Liver (tissue), 9 donors: Measurements from ENCODE around the gene ANGEL2. TPM values are rescaled to one million over a fixed set of nuclear protein-coding genes. Genes with fewer than 3 reads are reported as not detected.

Source experiments
- DNase-seq: peaks from one replicate; pipeline ENCODE4 v3.0.0-alpha.2; 2017; ENCODE audit warnings: low spot score
- H3K27ac ChIP-seq, 2 donors: one replicate each; pipeline ENCODE4 v1.7.0; 2013; ENCODE audit warnings: inconsistent platforms in 2 of 2, low read length in 2 of 2, control low read depth in 1 of 2, low read depth in 1 of 2, mild to moderate bottlenecking in 1 of 2
- H3K27me3 ChIP-seq, 4 donors: one replicate each; pipeline versions ENCODE4 v1.6.1 to v1.7.0; 2013; ENCODE audit warnings: low read length in 3 of 4, inconsistent platforms in 1 of 4, mild to moderate bottlenecking in 1 of 4, moderate library complexity in 1 of 4; ENCODE audit not compliant: control insufficient read depth in 4 of 4, insufficient read depth in 4 of 4
- H3K36me3 ChIP-seq, 4 donors: one replicate each; pipeline versions ENCODE4 v1.6.1 to v1.7.0; 2013; ENCODE audit warnings: low read length in 3 of 4, mild to moderate bottlenecking in 3 of 4, low read depth in 1 of 4, moderate library complexity in 1 of 4; ENCODE audit not compliant: control insufficient read depth in 4 of 4, insufficient read depth in 3 of 4
- H3K4me1 ChIP-seq, 4 donors: one replicate each; pipeline versions ENCODE4 v1.6.1 to v1.7.0; 2013; ENCODE audit warnings: low read length in 3 of 4, mild to moderate bottlenecking in 3 of 4, moderate library complexity in 1 of 4; ENCODE audit not compliant: control insufficient read depth in 4 of 4, insufficient read depth in 4 of 4
- H3K4me3 ChIP-seq, 3 donors: one replicate each; pipeline versions ENCODE4 v1.6.1 to v1.7.0; 2013; ENCODE audit warnings: low read length in 3 of 3, control low read depth in 1 of 3, low read depth in 1 of 3, mild to moderate bottlenecking in 1 of 3
- H3K9ac ChIP-seq, 2 donors: one replicate each; pipeline ENCODE4 v1.7.0; 2013; ENCODE audit warnings: low read length in 2 of 2, mild to moderate bottlenecking in 2 of 2, moderate library complexity in 2 of 2, control low read depth in 1 of 2, low read depth in 1 of 2
- H3K9me3 ChIP-seq, 4 donors: one replicate each; pipeline versions ENCODE4 v1.6.1 to v1.7.0; 2013; ENCODE audit warnings: low read length in 3 of 4; ENCODE audit not compliant: control insufficient read depth in 4 of 4
- EGR1 ChIP-seq, 2 donors: IDR thresholded peaks; 2 replicates each; pipeline ENCODE4 v1.6.1; 2016 to 2018; ENCODE audit warnings: antibody characterized with exemption in 2 of 2, low read depth in 2 of 2
- FOXA1 ChIP-seq: IDR thresholded peaks from 2 replicates; pipeline ENCODE4 v1.6.1; 2016; ENCODE audit warnings: antibody characterized with exemption
- FOXA2 ChIP-seq: IDR thresholded peaks from 2 replicates; pipeline ENCODE4 v1.6.1; 2016; ENCODE audit warnings: antibody characterized with exemption
- GABPA ChIP-seq, 2 donors: IDR thresholded peaks in 1 of 2; conservative IDR thresholded peaks in 1 of 2; 2 replicates each; pipeline ENCODE4 v1.6.1; 2016; ENCODE audit warnings: antibody characterized with exemption in 2 of 2, mild to moderate bottlenecking in 1 of 2, moderate library complexity in 1 of 2
- HNF4A ChIP-seq, 2 donors: conservative IDR thresholded peaks; 2 replicates each; pipeline ENCODE4 v1.6.1; 2016; ENCODE audit warnings: antibody characterized with exemption in 2 of 2, mild to moderate bottlenecking in 2 of 2
- HNF4G ChIP-seq: IDR thresholded peaks from 2 replicates; pipeline ENCODE4 v1.6.1; 2016; ENCODE audit warnings: antibody characterized with exemption
- JUND ChIP-seq, 2 donors: IDR thresholded peaks; 2 replicates each; pipeline ENCODE4 v1.6.1; 2016; ENCODE audit warnings: antibody characterized with exemption in 2 of 2
- NR2F2 ChIP-seq: IDR thresholded peaks from 2 replicates; pipeline ENCODE4 v1.6.1; 2016; ENCODE audit warnings: antibody characterized with exemption
- RAD21 ChIP-seq, 2 donors: IDR thresholded peaks; 2 replicates each; pipeline ENCODE4 v1.6.1; 2016; ENCODE audit warnings: antibody characterized with exemption in 2 of 2, mild to moderate bottlenecking in 2 of 2
- REST ChIP-seq: IDR thresholded peaks from 2 replicates; pipeline ENCODE4 v1.6.1; 2016; ENCODE audit warnings: antibody characterized with exemption, mild to moderate bottlenecking
- RXRA ChIP-seq, 2 donors: IDR thresholded peaks; 2 replicates each; pipeline ENCODE4 v1.6.1; 2017 to 2018; ENCODE audit warnings: antibody characterized with exemption in 2 of 2, mild to moderate bottlenecking in 1 of 2
- SP1 ChIP-seq: IDR thresholded peaks from 2 replicates; pipeline ENCODE4 v1.6.1; 2018; ENCODE audit warnings: antibody characterized with exemption, mild to moderate bottlenecking
- TAF1 ChIP-seq: conservative IDR thresholded peaks from 2 replicates; pipeline ENCODE4 v1.6.1; 2016; ENCODE audit warnings: antibody characterized with exemption, mild to moderate bottlenecking
- WGBS: extraction: QIAGEN DNeasy Blood & Tissue Kit; methylation state at CpG from one replicate; pipeline ENCODE4 v1.1.7; 2013; 5-methylcytosine and 5-hydroxymethylcytosine counted together
- polyA plus RNA-seq, 2 donors: library from polyadenylated mRNA; stranded (reverse) in 1 of 2; unstranded in 1 of 2; fragments of 200-250 nt in 1 of 2; fragments of >200 nt in 1 of 2; fragmentation: Nextera tagmentation in 1 of 2; extraction: Ambion mirVana in 1 of 2; gene quantifications; one replicate each; pipeline versions ENCODE4 v1.2.1 to v1.2.3, GENCODE V29; 2013 to 2015
- total RNA-seq, 2 donors: library from RNA; depleted of rRNA; stranded (reverse); fragments of >200 nt; gene quantifications; one replicate each; pipeline ENCODE4 v1.2.3, GENCODE V29; 2014
- TF ChIP-seq, protein P1 (sequence below): IDR thresholded peaks from 2 replicates; pipeline ENCODE4 v1.6.1; 2016; ENCODE audit warnings: antibody characterized with exemption
- TF ChIP-seq, protein P2 (sequence below): IDR thresholded peaks from 2 replicates; pipeline ENCODE4 v1.6.1; 2016; ENCODE audit warnings: antibody characterized with exemption
- TF ChIP-seq, protein P3 (sequence below): IDR thresholded peaks from 2 replicates; pipeline ENCODE4 v1.6.1; 2016; ENCODE audit warnings: antibody characterized with exemption
- donor health status: healthy.
- donor health status: healthy.
- donor health status: healthy.
- donor health status: healthy.
- donor health status: healthy.

Gene ANGEL2
- total and polyA plus RNA-seq, 4 donors, result 8.2 to 31.1 (median 16.4) TPM

GRCh38 chr1:212955961-212956620, 59.6 kb downstream of the ANGEL2 start:
- TF ChIP-seq, protein P1, sequence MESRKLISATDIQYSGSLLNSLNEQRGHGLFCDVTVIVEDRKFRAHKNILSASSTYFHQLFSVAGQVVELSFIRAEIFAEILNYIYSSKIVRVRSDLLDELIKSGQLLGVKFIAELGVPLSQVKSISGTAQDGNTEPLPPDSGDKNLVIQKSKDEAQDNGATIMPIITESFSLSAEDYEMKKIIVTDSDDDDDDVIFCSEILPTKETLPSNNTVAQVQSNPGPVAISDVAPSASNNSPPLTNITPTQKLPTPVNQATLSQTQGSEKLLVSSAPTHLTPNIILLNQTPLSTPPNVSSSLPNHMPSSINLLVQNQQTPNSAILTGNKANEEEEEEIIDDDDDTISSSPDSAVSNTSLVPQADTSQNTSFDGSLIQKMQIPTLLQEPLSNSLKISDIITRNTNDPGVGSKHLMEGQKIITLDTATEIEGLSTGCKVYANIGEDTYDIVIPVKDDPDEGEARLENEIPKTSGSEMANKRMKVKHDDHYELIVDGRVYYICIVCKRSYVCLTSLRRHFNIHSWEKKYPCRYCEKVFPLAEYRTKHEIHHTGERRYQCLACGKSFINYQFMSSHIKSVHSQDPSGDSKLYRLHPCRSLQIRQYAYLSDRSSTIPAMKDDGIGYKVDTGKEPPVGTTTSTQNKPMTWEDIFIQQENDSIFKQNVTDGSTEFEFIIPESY, result no peak
- TF ChIP-seq RAD21 (IDR thresholded peaks at IDR 0.05), result no peak
- no peak for TF ChIP-seq JUND (IDR thresholded peaks at IDR 0.05)
- no peak for TF ChIP-seq RXRA (IDR thresholded peaks at IDR 0.05)
- no peak for TF ChIP-seq NR2F2
- no peak for TF ChIP-seq GABPA (IDR thresholded peaks at IDR 0.05 in 1 of 2, conservative IDR thresholded peaks at IDR 0.05 in 1 of 2)
- TF ChIP-seq, protein P2, sequence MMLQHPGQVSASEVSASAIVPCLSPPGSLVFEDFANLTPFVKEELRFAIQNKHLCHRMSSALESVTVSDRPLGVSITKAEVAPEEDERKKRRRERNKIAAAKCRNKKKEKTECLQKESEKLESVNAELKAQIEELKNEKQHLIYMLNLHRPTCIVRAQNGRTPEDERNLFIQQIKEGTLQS, result no peak
- TF ChIP-seq HNF4A (conservative IDR thresholded peaks at IDR 0.05), result no peak
- no peak for TF ChIP-seq EGR1 (IDR thresholded peaks at IDR 0.05; ENCODE audit: low read depth in 2 of 2)
- Histone ChIP-seq H3K9ac (no peak overlapping the region), H3K4me3 (no peak overlapping the region), H3K27me3 (no peaks in the 10 kb centered on the region), H3K36me3 (no peaks in the 10 kb centered on the region), H3K27ac (no peak overlapping the region), H3K9me3 (no peaks in the 10 kb centered on the region), H3K4me1 (peaks cover 0 to 6% (median 2%) of the 10 kb centered on the region in 4 donors)
- no peak for DNase-seq
- 75% methylated on average over 8 of the region's 8 CpGs for WGBS

DNA sequence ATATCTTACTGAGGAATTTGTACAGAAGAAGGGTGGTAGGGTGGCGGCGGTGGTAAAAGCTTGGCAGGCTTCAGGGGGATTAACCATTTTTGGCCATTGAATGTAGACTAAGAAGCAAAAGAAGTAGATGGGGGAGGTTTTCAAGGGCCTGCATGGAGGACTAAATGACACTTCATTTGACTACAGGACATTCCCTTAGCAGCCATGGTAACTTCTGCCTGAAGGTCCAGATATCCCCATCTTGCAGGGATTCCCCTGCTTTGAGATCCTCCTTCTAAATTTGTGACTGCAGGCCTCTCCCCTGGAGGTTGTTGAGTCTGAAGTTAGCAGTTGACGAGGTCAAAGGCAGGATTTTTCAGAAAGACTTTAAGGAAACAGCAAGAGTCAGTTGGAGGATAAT, 60.6 kb downstream of the ANGEL2 start:
- Histone ChIP-seq H3K27ac (no peak overlapping the region), H3K9ac (no peak overlapping the region), H3K4me3 (no peak overlapping the region), H3K36me3 (no peaks in the 10 kb centered on the region), H3K27me3 (peaks cover 0 to 5% (median 0%) of the 10 kb centered on the region in 4 donors), H3K4me1 (peaks cover 3 to 16% (median 8%) of the 10 kb centered on the region in 4 donors), H3K9me3 (no peaks in the 10 kb centered on the region)
- no peak for TF ChIP-seq RAD21 (IDR thresholded peaks at IDR 0.05)
- no peak for TF ChIP-seq RXRA (IDR thresholded peaks at IDR 0.05)
- TF ChIP-seq NR2F2, result no peak
- no peak for TF ChIP-seq SP1
- TF ChIP-seq FOXA2, result no peak
- TF ChIP-seq, protein P1, result no peak
- no peak for TF ChIP-seq EGR1 (IDR thresholded peaks at IDR 0.05; ENCODE audit: low read depth in 2 of 2)
- 91% methylated on average over 3 of the region's 3 CpGs for WGBS
- DNase-seq, result no peak

- TF ChIP-seq FOXA2 (no peak), GABPA (IDR thresholded peaks at IDR 0.05 in 1 of 2, conservative IDR thresholded peaks at IDR 0.05 in 1 of 2) (no peak), HNF4A (conservative IDR thresholded peaks at IDR 0.05) (no peak), SP1 (no peak), HNF4G (no peak), FOXA1 (no peak), TAF1 (no peak), NR2F2 (no peak), REST (no peak)
- TF ChIP-seq, protein P1, result no peak
- TF ChIP-seq, protein P3, sequence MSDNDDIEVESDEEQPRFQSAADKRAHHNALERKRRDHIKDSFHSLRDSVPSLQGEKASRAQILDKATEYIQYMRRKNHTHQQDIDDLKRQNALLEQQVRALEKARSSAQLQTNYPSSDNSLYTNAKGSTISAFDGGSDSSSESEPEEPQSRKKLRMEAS, result no peak
- TF ChIP-seq, protein P2, result no peak
- no peak overlapping the region for H3K27ac ChIP-seq
- peaks cover 3 to 18% (median 9%) of the 10 kb centered on the region in 4 donors for H3K4me1 ChIP-seq
- no peak overlapping the region for H3K4me3 ChIP-seq
- H3K27me3 ChIP-seq, result peaks cover 0 to 9% (median 0%) of the 10 kb centered on the region in 4 donors
- no peaks in the 10 kb centered on the region for H3K9me3 ChIP-seq
- H3K9ac ChIP-seq, result no peak overlapping the region
- whole genome bisulfite sequencing, result 95% methylated on average over 6 of the region's 6 CpGs
- DNase-seq, result no peak
- no peaks in the 10 kb centered on the region for H3K36me3 ChIP-seq
These were observed 61.2 kb downstream of the ANGEL2 start for GRCh38 chr1:212954514-212954913.
